Measurements from ENCODE around the gene PROSER3. TPM values are rescaled to one million over a fixed set of nuclear protein-coding genes. Genes with fewer than 3 reads are reported as not detected.

Gene PROSER3
- total RNA-seq, 2 donors from 2014 or later: 13.6 to 19.2 TPM

- intact Hi-C loops (cut with DNase I): no loop called here
These were observed 43.9 kb downstream of the PROSER3 start for GRCh38 chr19:35801828-35802227.

DNA sequence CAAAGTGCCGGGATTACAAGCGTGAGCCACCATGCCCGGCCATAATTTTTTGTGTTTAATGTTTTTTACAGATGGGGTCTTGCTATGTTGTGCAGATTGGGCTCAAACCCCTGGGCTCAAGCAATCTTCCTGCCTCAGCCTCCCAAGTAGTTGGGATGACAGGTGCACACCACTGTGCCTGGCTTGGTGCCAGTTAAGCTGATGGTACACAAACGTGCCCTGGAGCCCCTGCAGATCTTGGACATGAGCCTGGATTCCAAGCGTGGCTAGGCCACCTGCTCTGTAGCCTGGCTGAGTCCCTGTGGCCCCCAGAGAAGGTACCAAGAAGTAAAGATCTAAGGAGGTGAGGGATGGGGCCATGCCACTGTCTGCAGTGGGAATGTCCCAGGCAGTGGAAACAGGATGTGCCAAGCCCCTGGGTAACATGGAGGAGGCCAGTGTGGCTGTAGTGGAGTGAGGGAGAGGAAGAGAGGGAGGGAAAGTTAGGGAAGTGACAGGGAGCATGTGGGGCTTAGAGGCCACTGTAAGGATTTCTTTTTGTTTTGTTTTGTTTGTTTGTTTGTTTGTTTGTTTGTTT lies 47.6 kb downstream of the PROSER3 start:
- intact Hi-C loops (cut with DNase I): no loop called here
- no peaks in the 10 kb centered on the region for H3K4me1 ChIP-seq (replicated peaks)
- no peak for DNase-seq (ENCODE audit: low spot score)
- no peaks in the 10 kb centered on the region for H3K36me3 ChIP-seq
- TF ChIP-seq, protein P1, sequence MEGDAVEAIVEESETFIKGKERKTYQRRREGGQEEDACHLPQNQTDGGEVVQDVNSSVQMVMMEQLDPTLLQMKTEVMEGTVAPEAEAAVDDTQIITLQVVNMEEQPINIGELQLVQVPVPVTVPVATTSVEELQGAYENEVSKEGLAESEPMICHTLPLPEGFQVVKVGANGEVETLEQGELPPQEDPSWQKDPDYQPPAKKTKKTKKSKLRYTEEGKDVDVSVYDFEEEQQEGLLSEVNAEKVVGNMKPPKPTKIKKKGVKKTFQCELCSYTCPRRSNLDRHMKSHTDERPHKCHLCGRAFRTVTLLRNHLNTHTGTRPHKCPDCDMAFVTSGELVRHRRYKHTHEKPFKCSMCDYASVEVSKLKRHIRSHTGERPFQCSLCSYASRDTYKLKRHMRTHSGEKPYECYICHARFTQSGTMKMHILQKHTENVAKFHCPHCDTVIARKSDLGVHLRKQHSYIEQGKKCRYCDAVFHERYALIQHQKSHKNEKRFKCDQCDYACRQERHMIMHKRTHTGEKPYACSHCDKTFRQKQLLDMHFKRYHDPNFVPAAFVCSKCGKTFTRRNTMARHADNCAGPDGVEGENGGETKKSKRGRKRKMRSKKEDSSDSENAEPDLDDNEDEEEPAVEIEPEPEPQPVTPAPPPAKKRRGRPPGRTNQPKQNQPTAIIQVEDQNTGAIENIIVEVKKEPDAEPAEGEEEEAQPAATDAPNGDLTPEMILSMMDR (IDR thresholded peaks at IDR 0.05): no peak
- TF ChIP-seq POLR2AphosphoS5 (IDR thresholded peaks at IDR 0.05) (no peak), POLR2A (IDR thresholded peaks at IDR 0.05) (no peak)
- H3K4me3 ChIP-seq: no peak overlapping the region
- H3K27me3 ChIP-seq (replicated peaks; ENCODE audit: insufficient read depth): no peaks in the 10 kb centered on the region
- 62% methylated on average over 5 of the region's 5 CpGs for WGBS
- H3K9me3 ChIP-seq: no peaks in the 10 kb centered on the region
- H3K27ac ChIP-seq: no peak overlapping the region

More at GRCh38 chr19:35801828-35802227, 43.9 kb downstream of the PROSER3 start:
- Histone ChIP-seq H3K27me3 (replicated peaks; ENCODE audit: insufficient read depth) (peaks cover 7% of the 10 kb centered on the region), H3K9me3 (no peaks in the 10 kb centered on the region), H3K4me3 (no peak overlapping the region), H3K27ac (no peak overlapping the region), H3K4me1 (replicated peaks) (peaks cover 2% of the 10 kb centered on the region), H3K36me3 (no peaks in the 10 kb centered on the region)
- TF ChIP-seq POLR2AphosphoS5 (IDR thresholded peaks at IDR 0.05) (no peak), POLR2A (IDR thresholded peaks at IDR 0.05) (no peak)
- TF ChIP-seq, protein P1 (IDR thresholded peaks at IDR 0.05): no peak
- WGBS: 66% methylated on average over 3 of the region's 3 CpGs
- no peak for DNase-seq (ENCODE audit: low spot score)

DNA sequence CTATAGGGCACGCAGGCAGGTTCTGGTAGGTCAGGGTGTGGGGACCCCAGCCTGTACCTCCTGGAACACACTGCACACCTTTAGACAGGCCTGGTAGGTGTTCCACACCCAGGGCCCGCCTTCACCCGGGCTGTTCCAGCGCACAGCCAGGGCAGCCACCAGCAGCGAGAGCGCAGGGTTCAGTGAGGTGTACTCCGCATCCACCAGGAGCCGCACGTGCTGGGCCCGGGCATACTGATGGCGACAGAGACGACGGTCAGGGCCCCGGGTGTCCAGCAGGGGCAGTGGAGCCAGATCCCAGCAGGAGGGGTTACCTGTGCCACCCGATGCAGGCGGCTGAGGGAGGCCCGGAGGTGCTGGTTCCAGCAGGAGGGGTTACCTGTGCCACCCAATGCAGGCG lies 48.6 kb downstream of the PROSER3 start:
- Histone ChIP-seq H3K36me3 (no peaks in the 10 kb centered on the region), H3K4me3 (no peak overlapping the region), H3K9me3 (no peaks in the 10 kb centered on the region), H3K27me3 (replicated peaks; ENCODE audit: insufficient read depth) (no peaks in the 10 kb centered on the region), H3K27ac (no peak overlapping the region), H3K4me1 (replicated peaks) (no peaks in the 10 kb centered on the region)
- 80% methylated on average over 18 of the region's 18 CpGs for WGBS
- no peak for TF ChIP-seq POLR2A (IDR thresholded peaks at IDR 0.05)
- TF ChIP-seq, protein P1 (IDR thresholded peaks at IDR 0.05): no peak
- TF ChIP-seq POLR2AphosphoS5 (IDR thresholded peaks at IDR 0.05): no peak
- intact Hi-C loops (cut with DNase I): no loop called here
- no peak for DNase-seq (ENCODE audit: low spot score)

- WGBS: 87% methylated on average over 5 of the region's 5 CpGs
- no peak for TF ChIP-seq POLR2A (IDR thresholded peaks at IDR 0.05)
- TF ChIP-seq, protein P1 (IDR thresholded peaks at IDR 0.05): no peak
- no peak for TF ChIP-seq POLR2AphosphoS5 (IDR thresholded peaks at IDR 0.05)
- no peak for DNase-seq (ENCODE audit: low spot score)
These were observed 49.7 kb downstream of the PROSER3 start for GRCh38 chr19:35807633-35808032.

More at GRCh38 chr19:35807633-35808032, 49.7 kb downstream of the PROSER3 start:
- no peaks in the 10 kb centered on the region for H3K36me3 ChIP-seq
- intact Hi-C loops (cut with DNase I): no loop called here
- H3K27ac ChIP-seq: no peak overlapping the region
- H3K27me3 ChIP-seq (replicated peaks; ENCODE audit: insufficient read depth): no peaks in the 10 kb centered on the region
- H3K4me3 ChIP-seq: no peak overlapping the region
- no peaks in the 10 kb centered on the region for H3K4me1 ChIP-seq (replicated peaks)
- no peaks in the 10 kb centered on the region for H3K9me3 ChIP-seq
